CD4-positive, alpha-beta T cell treated with Interleukin-10 for 1 hour (primary cell): ENCODE data around the gene RGS19.
"Not testable (repeated sequence)": the region's sequence is repeated elsewhere in the genome, so short reads cannot be mapped to it uniquely, and the experiment has no call there.

Source experiments
- DNase-seq: peaks from one replicate; pipeline ENCODE4 v3.0.0-alpha.2; 2020

RGS19 gene

GRCh38 chr20:64092258-64093012, 13.1 kb upstream of the RGS19 start:
- DNase-seq, result no peak

- no peak for DNase-seq
Observed at GRCh38 chr20:64091770-64092169, 12.5 kb upstream of the RGS19 start.

- DNase-seq, result no peak
Observed at GRCh38 chr20:64091340-64091739, 12.0 kb upstream of the RGS19 start.

DNA sequence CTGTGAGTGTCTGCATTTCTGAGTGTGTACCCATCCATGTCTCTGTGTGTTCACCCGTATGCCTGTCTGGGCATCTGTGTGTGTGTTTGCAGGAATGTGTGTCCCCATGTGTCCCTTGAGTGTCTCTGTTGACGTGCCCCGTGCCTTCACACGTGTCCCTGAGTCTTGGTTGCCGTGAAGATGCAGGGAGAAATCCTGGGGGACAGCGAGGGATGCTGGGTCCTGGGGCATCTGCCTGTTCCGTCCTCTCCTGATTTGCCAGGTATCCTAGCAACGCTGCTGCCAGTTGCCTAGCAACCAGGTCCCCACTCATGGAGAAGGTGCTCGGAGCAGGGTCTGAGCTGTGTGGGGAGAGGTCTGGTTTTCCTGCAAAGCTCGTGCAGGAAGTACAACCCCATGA, 10.8 kb upstream of the RGS19 start:
- no peak for DNase-seq

- not testable (repeated sequence) for DNase-seq
Observed at GRCh38 chr20:64088586-64088985, 9.3 kb upstream of the RGS19 start.

GRCh38 chr20:64087226-64087825, 8.0 kb upstream of the RGS19 start:
- DNase-seq, result not testable (repeated sequence)

GRCh38 chr20:64086801-64087200, 7.5 kb upstream of the RGS19 start:
- no peak for DNase-seq

- DNase-seq, result no peak
Observed at GRCh38 chr20:64084685-64085152, 5.4 kb upstream of the RGS19 start.

DNA sequence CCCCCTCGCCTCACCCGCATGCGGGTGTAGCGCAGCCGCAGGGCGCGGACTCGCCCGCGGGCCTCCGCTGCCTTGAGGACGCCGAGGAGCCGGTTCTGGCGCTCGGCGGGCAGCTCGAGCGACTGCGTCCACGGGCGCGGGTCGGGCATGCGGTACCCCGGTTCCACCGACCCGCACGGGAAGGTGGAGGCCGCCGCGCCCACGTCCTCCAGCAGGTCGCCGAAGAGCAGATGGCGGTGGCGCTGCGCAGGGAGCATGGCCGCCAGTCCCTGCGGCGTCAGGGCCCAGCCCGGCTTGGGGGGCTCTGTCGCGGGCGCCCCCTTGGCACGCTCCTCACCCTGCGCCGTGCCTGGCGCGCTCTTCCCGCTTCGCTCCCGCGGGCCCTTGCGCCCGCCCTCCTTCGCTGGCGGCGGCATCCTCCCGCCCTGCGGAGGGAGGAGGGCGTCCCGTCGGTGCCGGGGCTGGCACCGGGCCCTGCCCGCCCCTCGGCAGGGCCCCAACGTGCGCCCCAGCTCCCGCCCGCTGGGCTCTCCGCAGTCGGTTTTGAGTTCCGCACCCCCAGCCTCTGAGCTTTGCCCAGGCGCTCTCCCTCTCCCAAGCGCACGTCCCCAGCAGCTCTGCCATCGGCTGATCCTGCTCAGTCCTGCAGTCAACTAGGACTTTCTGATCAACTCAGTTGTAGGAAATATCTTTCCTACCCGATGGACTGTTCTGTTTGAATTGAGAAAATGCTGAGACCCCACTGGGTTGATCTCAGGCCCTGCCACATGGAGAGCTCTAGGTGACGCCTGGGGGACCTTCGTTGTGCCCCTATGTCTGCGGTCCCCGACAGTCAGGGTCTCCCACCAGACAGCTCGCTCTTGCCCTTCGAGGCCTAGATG, 4.7 kb upstream of the RGS19 start, which contains the start of gene LKAAEAR1:
LKAAEAR1 (minus strand) TSS at position 595 of the 881 bp plus-strand sequence; CDS start at position 416, 179 bp downstream.
- no peak for DNase-seq

- peak; percentile 76 for DNase-seq
Observed at GRCh38 chr20:64083378-64083803, 4.1 kb upstream of the RGS19 start.

DNA sequence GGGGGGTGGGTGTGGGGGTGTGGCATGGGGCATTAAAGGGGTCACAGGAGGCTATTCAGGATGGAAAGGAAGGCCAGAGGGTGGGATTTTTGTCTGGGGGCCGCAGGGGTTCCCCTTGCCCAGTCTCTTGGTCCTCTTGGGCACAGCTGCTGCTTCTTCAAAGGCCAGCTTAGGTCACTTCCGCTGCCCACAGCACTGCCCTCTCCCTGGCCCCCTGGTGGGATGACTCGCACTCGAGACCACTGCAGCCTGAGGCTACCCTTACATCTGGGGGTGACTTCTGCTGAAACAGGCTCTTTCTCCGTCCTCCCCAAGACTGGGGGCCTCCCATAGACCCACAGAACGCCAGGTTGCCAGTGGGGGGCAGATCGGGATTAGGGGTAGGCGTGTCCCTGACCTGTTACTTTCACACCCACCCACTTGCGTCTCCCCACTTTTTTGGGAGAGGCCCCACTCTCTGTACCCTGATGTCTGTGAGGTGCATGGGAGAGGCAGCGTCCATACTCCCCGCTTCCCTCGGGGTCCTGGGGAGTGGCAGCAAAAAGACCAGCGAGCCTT, 3.6 kb upstream of the RGS19 start:
- no peak for DNase-seq

GRCh38 chr20:64082126-64082731, 2.9 kb upstream of the RGS19 start:
- no peak for DNase-seq

- no peak for DNase-seq
Observed at GRCh38 chr20:64081624-64081964, 2.3 kb upstream of the RGS19 start.

- DNase-seq, result no peak
Observed at GRCh38 chr20:64080813-64081623, 1.7 kb upstream of the RGS19 start.

DNA sequence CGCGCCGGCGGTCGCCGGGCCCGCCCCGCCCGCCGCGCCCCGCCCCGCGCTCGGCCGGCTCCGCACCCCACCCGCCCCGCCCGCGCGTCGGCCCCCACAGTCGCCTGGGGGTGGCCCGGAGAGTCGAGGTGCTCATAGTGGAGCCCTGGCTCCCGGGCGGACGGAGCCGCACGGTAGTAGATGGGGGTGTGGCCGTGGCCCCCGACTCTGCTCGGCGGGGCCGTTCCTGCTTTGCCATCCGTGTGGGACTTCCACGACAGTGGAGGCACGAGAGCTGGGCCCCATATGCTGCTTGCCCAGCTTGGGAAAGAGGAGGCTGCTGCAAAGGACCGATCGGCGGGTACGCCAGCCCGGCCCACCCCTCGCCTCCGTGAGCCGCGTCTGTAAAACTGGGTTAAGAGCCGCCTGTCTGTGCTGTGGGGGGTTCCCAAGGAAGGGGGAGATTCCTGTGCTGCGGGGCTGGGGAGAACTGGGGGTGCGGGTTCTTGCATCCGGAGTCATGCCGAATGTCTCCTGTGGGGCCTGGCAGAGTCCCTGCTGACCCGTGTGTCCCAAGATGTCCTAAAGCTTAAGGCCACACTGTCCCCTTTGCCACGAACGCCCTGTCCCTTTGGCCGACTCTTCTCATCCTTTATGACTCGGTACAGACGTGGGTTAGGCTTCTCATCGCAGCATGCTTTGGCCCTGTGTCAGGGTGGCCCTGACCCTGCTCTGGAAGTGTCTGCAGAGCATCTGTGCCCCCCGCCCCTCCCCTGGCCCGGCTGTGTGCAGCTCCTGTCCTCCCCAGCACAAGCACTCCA, 895 bp upstream of the RGS19 start, which contains the start of gene OPRL1:
OPRL1 (plus strand) TSS at position 70 of the 800 bp plus-strand sequence. CDS start 12,639 bp downstream, outside the sequence.
- DNase-seq, result peak; percentile 57

DNA sequence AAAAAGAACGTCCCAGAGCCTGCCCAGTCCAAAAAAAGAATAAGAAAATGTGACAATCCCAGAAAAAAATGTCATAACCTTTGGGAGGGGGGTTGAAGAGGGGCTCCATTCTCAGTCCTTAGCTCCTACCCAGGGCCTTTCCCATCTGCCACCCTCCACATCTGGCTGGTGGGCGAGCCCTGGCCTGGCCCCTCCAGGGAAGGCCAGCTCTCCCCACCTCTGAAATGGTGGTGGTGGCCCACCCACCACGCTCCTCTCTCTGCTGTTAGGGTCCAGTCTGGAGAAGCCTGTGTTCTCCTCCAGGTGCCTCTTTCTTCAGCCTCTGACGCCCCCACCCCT, 415 bp downstream of the RGS19 start:
- DNase-seq, result no peak

DNA sequence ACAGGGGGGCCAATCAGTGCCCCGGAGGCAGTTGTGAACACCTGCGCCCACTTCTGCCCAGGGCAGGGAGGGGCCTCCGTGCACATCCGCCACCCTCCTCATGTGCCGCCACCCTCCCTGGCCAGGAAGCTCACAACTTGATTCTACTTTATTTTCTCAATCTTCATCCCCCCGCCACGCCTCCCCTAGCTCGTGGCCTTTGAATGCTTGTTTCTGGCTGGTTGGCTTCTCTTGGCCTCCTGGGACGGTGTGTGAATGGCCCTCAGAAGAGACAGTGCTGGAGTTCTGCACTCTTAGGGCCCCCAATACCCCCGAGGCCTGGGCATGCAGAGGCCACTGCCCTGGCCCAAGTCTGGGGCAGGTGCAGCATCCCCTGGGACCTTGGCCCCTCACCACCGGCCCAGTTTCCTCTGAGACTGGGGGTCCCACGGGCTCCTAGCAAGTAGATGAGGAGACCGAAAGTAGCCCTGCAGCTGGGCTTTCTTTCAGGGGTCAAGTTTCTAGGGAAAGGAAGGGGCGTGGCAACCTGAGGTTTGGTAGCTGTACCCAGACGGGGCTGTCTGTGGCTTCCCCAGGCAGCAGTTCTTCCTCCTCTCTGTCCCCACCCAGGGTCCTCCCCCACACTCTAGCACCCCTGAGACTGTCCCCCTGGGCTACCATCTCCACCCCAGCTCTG, 1.3 kb downstream of the RGS19 start:
- DNase-seq, result peak; percentile 63

DNA sequence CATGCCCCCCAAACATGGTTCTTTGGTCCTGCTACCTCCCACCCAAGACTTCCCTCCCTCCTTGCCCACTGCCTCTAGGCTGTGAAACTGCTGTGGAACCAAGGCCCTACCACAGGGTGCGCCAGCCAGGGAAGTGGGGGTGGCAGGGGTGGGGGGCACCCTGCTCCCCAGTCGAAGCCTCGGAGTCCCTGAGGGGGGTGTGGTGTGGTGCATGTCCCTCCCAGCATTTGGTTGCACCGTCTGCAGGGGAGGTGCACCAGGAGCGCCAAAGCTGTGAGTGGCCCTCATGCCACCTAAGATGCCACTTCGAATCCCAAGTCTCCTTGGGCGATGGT, 1.8 kb downstream of the RGS19 start:
- no peak for DNase-seq

DNA sequence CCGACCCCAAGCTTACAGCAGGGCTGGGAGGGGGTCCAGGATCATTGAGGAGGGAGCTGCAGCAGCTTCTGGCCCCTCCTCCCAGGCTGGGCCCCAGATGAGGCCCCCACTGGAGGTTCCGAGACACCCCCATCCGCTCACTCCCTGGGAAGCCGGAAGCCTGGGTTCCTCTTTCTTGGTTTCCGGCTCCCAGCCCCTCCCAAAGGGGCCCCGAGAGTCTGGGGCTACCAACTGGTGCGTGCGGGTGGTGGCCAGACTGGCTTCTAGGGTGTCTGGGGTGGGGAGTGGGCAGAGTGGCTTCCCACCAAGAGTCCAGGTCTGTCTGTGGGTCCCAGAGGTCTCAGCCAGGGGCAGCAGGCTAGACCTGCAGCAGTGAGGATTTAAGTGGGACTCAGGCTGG, 2.2 kb downstream of the RGS19 start:
- DNase-seq, result peak; percentile 39
